Measurements from ENCODE around the gene TMPRSS7. TPM values are rescaled to one million over a fixed set of nuclear protein-coding genes. Genes with fewer than 3 reads are reported as not detected.

TMPRSS7 gene
- total and polyA plus RNA-seq, 2 of the 8 experiments (the other 6 are each of a cell fraction or from before 2014, with no cell fraction given), result not detected

DNA sequence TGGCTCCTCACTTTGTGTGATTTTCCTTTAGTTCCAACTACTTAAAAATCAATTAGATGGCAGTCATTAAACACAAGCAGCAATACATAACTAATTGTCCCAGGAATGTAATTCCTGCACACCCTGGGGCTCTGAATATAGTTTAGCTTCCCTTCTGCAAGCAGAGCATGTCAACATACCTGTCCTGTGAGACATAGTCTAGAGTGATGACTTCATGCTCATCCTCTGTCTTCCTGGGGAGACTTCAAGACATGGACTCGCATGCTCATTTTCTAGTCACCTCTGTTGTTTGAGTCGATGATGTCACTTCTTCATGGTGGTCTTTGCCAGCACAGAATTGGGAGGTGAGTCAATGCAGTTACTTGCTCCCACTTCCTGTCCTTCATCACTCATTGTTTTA is 67.4 kb downstream of the TMPRSS7 start:
- H3K4me2 ChIP-seq (ENCODE audit: insufficient read depth in 1 of 2, low read depth in 2 of 2, low read length in 2 of 2), result no peak overlapping the region
- no peak overlapping the region for H3K56ac ChIP-seq (replicated peaks; ENCODE audit: insufficient read length, low read depth, low read length)
- no peak overlapping the region for H3K18ac ChIP-seq (ENCODE audit: extremely low read depth, low read length)
- no peaks in the 10 kb centered on the region for H3K9me3 ChIP-seq (ENCODE audit: insufficient read depth in 2 of 2, low read depth in 1 of 2, low read length in 1 of 2)
- H2AFZ ChIP-seq (ENCODE audit: low read length), result no peak overlapping the region
- H2BK15ac ChIP-seq (ENCODE audit: low read length), result no peak overlapping the region
- no peak overlapping the region for H3K14ac ChIP-seq (ENCODE audit: insufficient read length)
- no peak overlapping the region for H2BK120ac ChIP-seq (replicated peaks; ENCODE audit: low read depth, low read length)
- H3K36me3 ChIP-seq (ENCODE audit: control insufficient read depth in 2 of 4, insufficient read depth in 4 of 4, low read length in 3 of 4), result peaks cover 0 to 4% (median 0%) of the 10 kb centered on the region in 4 experiments; a peak in 3 of 8 replicates
- DNase-seq (ENCODE audit: low read depth in 1 of 2, low spot score in 2 of 2) (no peak), FAIRE-seq (no peak)
- H3K79me1 ChIP-seq (ENCODE audit: low read depth, low read length), result no peaks in the 10 kb centered on the region
- CTCF ChIA-PET (ENCODE audit: partially characterized antibody), result interaction anchor here (0.6 to 2.1 kb wide), 5 partner anchors 10 to 244 kb away, joined by 3 to 6 read pairs (median 3); no protein-coding TSS in a partner anchor
- no peaks in the 10 kb centered on the region for H3K79me2 ChIP-seq (ENCODE audit: control insufficient read depth in 1 of 2, insufficient read depth in 2 of 2, low read length in 2 of 2)
- no peaks in the 10 kb centered on the region for H4K20me1 ChIP-seq (replicated peaks in 1 of 2; ENCODE audit: control insufficient read depth in 1 of 2, insufficient read depth in 2 of 2, low read length in 2 of 2)
- H3K27ac ChIP-seq (ENCODE audit: low read depth, low read length), result no peak overlapping the region
- no peak overlapping the region for H2BK5ac ChIP-seq (ENCODE audit: low read depth, low read length)
- WGBS, 2 experiments (ENCODE audit: extremely low coverage in 1 of 2, insufficient coverage in 1 of 2, insufficient read length in 1 of 2, insufficient replicate concordance in 2 of 2, low coverage in 1 of 2, low lambda C conversion rate in 2 of 2, missing lambda C conversion rate in 1 of 2), result 91% methylated on average over 2 of the region's 2 CpGs; no CpG with 5 or more reads in 1 of the 2 experiments
- H3K9ac ChIP-seq (replicated peaks in 1 of 4; ENCODE audit: extremely low read depth in 1 of 4, low read depth in 3 of 4, low read length in 3 of 4), result no peak overlapping the region
- no peaks in the 10 kb centered on the region for H3K23me2 ChIP-seq (ENCODE audit: low read depth, low read length)
- no peak overlapping the region for H2BK20ac ChIP-seq (ENCODE audit: low read length)
- no peaks in the 10 kb centered on the region for H3K4me1 ChIP-seq (replicated peaks in 1 of 4; ENCODE audit: control insufficient read depth in 3 of 4, insufficient read depth in 4 of 4, low read length in 3 of 4)
- TF ChIP-seq CHD1 (IDR thresholded peaks at IDR 0.05; ENCODE audit: low read depth, low read length) (no peak), RXRA (IDR thresholded peaks at IDR 0.05; ENCODE audit: insufficient read depth, low read depth, low read length) (no peak)
- no peak overlapping the region for H4K5ac ChIP-seq (ENCODE audit: insufficient read length, low read depth, low read length)
- no peak overlapping the region for H4K91ac ChIP-seq (replicated peaks; ENCODE audit: insufficient read length, low read length)
- no peaks in the 10 kb centered on the region for H3K27me3 ChIP-seq (replicated peaks in 1 of 4; ENCODE audit: control insufficient read depth in 3 of 4, extremely low read depth in 1 of 4, insufficient read depth in 3 of 4, low read length in 3 of 4)
- H2BK12ac ChIP-seq (ENCODE audit: low read depth, low read length), result no peak overlapping the region
- no peak overlapping the region for H4K8ac ChIP-seq (ENCODE audit: extremely low read depth, insufficient read depth, low read length)
- H3K4me3 ChIP-seq (ENCODE audit: extremely low read depth in 1 of 4, insufficient read depth in 2 of 4, low read depth in 3 of 4, low read length in 4 of 4), result no peak overlapping the region
- POLR2A ChIA-PET (ENCODE audit: partially characterized antibody), result no interaction called here
- H2AK5ac ChIP-seq (ENCODE audit: low read depth, low read length), result no peak overlapping the region
- H3K4ac ChIP-seq (replicated peaks; ENCODE audit: insufficient read length, low read depth, low read length), result no peak overlapping the region
- no peak overlapping the region for H3K23ac ChIP-seq (ENCODE audit: insufficient read length)
